ENCODE results near the gene RALGAPA2. TPM values are rescaled to one million over a fixed set of nuclear protein-coding genes. Genes with fewer than 3 reads are reported as not detected.

Gene RALGAPA2
- total RNA-seq, 2 experiments from 2014 or later = 21.8 to 22.8 TPM

DNA sequence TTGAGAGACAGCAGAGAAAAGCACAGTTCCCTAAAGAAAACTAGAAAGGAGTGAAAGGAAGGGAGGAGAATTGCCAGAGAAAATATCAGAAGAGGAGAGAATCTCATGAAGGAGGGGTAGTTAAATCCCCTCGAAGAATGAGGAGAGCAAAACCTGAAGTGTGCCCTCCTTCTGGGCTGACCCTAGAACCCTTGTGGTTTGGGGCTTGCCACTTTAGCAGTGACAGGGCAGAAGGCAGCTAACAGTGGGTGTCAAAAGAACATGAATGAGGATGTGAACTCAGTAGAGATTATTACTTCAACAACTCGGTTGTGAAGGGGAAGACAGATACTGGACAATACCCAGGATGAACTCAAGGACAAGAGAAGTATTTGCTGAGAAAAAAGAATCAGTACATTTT, 73.6 kb downstream of the RALGAPA2 start:
- H3K4me3 Mint-ChIP-seq = no peak overlapping the region
- H3K36me3 Mint-ChIP-seq (ENCODE audit: low read depth) = peaks cover 28% of the 10 kb centered on the region
- no peak for ATAC-seq
- peaks cover 18% of the 10 kb centered on the region for H3K4me1 Mint-ChIP-seq (ENCODE audit: low read depth)
- no peak for DNase-seq
- ChIA-PET CTCF (no interaction called here), POLR2A (no interaction called here)
- no peaks in the 10 kb centered on the region for H3K27me3 Mint-ChIP-seq (ENCODE audit: low read depth)
- no peaks in the 10 kb centered on the region for H3K9me3 Mint-ChIP-seq (ENCODE audit: insufficient read depth)
- peak overlapping the region; percentile 1 for H3K27ac Mint-ChIP-seq

GRCh38 chr20:20637998-20638725, 74.3 kb downstream of the RALGAPA2 start:
- no peak for DNase-seq
- H3K9me3 Mint-ChIP-seq (ENCODE audit: insufficient read depth) = no peaks in the 10 kb centered on the region
- ChIA-PET CTCF (interaction anchor here (1.2 kb wide), 1 partner anchor 34 kb away, joined by 3 read pairs; no protein-coding TSS in a partner anchor), POLR2A (no interaction called here)
- H3K27me3 Mint-ChIP-seq (ENCODE audit: low read depth) = no peaks in the 10 kb centered on the region
- peaks cover 31% of the 10 kb centered on the region for H3K36me3 Mint-ChIP-seq (ENCODE audit: low read depth)
- no peak for ATAC-seq
- H3K27ac Mint-ChIP-seq = no peak overlapping the region
- H3K4me3 Mint-ChIP-seq = no peak overlapping the region
- peaks cover 18% of the 10 kb centered on the region for H3K4me1 Mint-ChIP-seq (ENCODE audit: low read depth)

GRCh38 chr20:20635006-20635405, 77.4 kb downstream of the RALGAPA2 start:
- DNase-seq = no peak
- Mint-ChIP-seq H3K4me3 (no peak overlapping the region), H3K9me3 (ENCODE audit: insufficient read depth) (no peaks in the 10 kb centered on the region), H3K4me1 (ENCODE audit: low read depth) (peaks cover 18% of the 10 kb centered on the region), H3K36me3 (ENCODE audit: low read depth) (peaks cover 29% of the 10 kb centered on the region), H3K27me3 (ENCODE audit: low read depth) (no peaks in the 10 kb centered on the region), H3K27ac (no peak overlapping the region)
- CTCF ChIA-PET = no interaction called here
- no peak for ATAC-seq
- POLR2A ChIA-PET = no interaction called here

DNA sequence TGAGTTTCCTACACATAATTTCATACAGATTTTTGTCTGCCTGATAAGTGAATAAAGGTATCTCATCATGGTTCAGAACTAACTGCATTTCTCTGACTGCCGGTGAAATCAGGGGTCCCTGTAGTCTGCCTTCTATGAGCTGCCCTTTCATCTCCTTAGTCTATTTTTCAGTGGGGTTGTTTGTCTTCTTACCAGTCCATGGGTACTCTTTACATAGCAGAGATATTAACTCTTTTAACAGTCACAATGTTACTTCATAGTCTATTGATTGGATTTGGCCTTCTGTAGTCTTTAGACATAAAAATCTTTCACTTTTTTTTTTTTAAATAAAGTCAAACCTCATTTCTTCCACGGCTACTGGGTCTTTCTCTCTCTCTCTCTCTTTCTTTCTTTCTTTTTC, 79.8 kb downstream of the RALGAPA2 start:
- ChIA-PET CTCF (no interaction called here), POLR2A (no interaction called here)
- Mint-ChIP-seq H3K27ac (no peak overlapping the region), H3K36me3 (ENCODE audit: low read depth) (peaks cover 17% of the 10 kb centered on the region), H3K9me3 (ENCODE audit: insufficient read depth) (no peaks in the 10 kb centered on the region), H3K4me1 (ENCODE audit: low read depth) (no peaks in the 10 kb centered on the region), H3K27me3 (ENCODE audit: low read depth) (no peaks in the 10 kb centered on the region), H3K4me3 (no peak overlapping the region)
- no peak for DNase-seq
- no peak for ATAC-seq

GRCh38 chr20:20630551-20630950, 81.9 kb downstream of the RALGAPA2 start:
- peaks cover 17% of the 10 kb centered on the region for H3K36me3 Mint-ChIP-seq (ENCODE audit: low read depth)
- H3K9me3 Mint-ChIP-seq (ENCODE audit: insufficient read depth) = no peaks in the 10 kb centered on the region
- H3K4me3 Mint-ChIP-seq = no peak overlapping the region
- no peaks in the 10 kb centered on the region for H3K4me1 Mint-ChIP-seq (ENCODE audit: low read depth)
- DNase-seq = no peak
- POLR2A ChIA-PET = no interaction called here
- CTCF ChIA-PET = no interaction called here
- no peak for ATAC-seq
- H3K27ac Mint-ChIP-seq = no peak overlapping the region
- H3K27me3 Mint-ChIP-seq (ENCODE audit: low read depth) = no peaks in the 10 kb centered on the region

DNA sequence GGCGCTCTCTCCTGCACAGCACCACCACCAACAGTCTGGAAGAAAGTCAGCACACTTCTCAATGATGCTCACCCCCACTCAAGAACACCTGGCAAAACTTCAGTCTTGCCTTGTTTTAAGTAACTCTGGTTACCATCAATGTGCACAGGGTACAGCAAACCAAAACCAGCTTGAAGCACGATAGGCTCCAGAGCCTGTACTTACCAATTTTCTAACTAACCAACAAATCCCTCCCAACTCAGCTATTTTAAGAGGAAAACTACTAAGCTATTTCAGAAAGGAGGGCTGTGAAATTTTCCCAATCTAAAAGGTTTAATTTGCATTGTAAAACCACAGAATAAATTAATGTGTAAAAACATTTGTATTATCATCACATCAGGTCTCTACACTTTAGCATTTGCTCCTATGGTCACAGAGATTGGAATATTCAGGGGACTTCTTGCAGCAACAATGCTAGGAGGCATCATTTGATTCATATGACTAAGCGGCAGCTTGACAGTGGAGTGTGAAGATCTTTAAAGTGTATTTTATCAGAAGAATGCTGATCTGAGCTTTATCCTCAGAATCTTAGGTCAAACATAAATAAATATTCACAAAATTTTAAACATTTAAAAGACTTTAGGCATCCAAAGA, 82.8 kb downstream of the RALGAPA2 start:
- H3K4me3 Mint-ChIP-seq = no peak overlapping the region
- ChIA-PET CTCF (no interaction called here), POLR2A (no interaction called here)
- no peak for DNase-seq
- peaks cover 10% of the 10 kb centered on the region for H3K36me3 Mint-ChIP-seq (ENCODE audit: low read depth)
- no peaks in the 10 kb centered on the region for H3K4me1 Mint-ChIP-seq (ENCODE audit: low read depth)
- no peaks in the 10 kb centered on the region for H3K9me3 Mint-ChIP-seq (ENCODE audit: insufficient read depth)
- H3K27ac Mint-ChIP-seq = no peak overlapping the region
- H3K27me3 Mint-ChIP-seq (ENCODE audit: low read depth) = no peaks in the 10 kb centered on the region
- ATAC-seq = no peak

DNA sequence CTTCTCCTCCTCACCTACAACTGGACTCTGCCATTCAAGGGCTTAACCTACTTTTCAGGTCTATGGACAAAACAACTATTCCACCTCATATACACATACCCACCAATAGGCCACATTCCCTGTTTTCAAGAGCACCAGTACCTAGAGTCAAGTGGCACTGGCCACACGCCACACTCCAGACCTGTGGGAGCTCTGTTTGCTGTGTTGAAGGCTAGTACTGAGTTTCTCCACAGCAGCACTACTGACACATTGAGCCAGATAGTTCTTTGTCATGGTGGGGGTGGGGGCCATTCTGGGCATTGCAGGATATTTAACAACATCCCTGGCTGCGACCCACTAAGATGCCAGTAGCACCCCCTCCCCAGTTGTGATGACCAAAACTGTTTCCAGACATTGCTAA, 84.1 kb downstream of the RALGAPA2 start:
- ChIA-PET POLR2A (no interaction called here), CTCF (no interaction called here)
- DNase-seq (no peak), ATAC-seq (no peak)
- no peak overlapping the region for H3K27ac Mint-ChIP-seq
- H3K4me3 Mint-ChIP-seq = no peak overlapping the region
- no peaks in the 10 kb centered on the region for H3K4me1 Mint-ChIP-seq (ENCODE audit: low read depth)
- no peaks in the 10 kb centered on the region for H3K9me3 Mint-ChIP-seq (ENCODE audit: insufficient read depth)
- H3K36me3 Mint-ChIP-seq (ENCODE audit: low read depth) = peaks cover 4% of the 10 kb centered on the region
- no peaks in the 10 kb centered on the region for H3K27me3 Mint-ChIP-seq (ENCODE audit: low read depth)

DNA sequence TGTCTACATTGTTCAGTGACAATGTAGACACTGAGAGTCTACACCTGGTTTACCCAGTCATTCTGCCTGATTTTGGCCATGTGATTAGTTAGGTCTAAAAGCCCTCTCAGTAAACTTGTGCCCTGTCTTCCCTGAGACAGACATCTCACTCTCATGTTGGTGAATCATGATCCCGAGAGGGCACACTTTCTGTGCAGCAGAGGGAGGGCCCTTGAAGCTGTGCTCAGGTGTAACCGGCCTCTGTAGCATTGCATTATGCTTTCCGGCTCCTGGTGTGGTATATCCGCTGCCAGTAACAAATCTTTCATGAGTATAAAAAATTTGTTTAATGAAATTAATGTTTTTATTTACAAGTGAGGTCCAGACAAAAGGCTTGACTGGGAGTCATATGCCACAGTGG, 85.0 kb downstream of the RALGAPA2 start:
- Mint-ChIP-seq H3K4me3 (no peak overlapping the region), H3K36me3 (ENCODE audit: low read depth) (peaks cover 3% of the 10 kb centered on the region), H3K9me3 (ENCODE audit: insufficient read depth) (no peaks in the 10 kb centered on the region), H3K4me1 (ENCODE audit: low read depth) (no peaks in the 10 kb centered on the region), H3K27me3 (ENCODE audit: low read depth) (no peaks in the 10 kb centered on the region), H3K27ac (no peak overlapping the region)
- ATAC-seq = no peak
- ChIA-PET CTCF (no interaction called here), POLR2A (no interaction called here)
- no peak for DNase-seq

DNA sequence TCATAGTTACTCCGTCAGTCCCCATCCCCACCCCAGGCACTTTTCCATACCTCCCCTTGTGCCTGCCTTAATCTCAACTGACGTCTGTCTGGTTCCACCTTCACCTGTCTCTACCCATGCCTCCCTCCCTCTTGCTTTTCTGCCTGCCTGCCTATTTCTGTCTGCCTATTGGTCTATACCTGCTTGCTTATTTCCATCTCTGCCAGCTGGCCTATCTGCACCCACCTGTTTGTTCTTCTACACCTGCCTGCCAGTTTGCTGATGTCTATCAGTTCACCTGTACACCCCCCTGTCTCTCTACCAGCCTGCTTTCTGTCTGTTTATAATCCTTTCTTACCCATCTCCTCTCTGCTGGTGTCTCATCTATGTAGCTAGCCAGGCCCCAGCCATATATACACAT, 87.5 kb downstream of the RALGAPA2 start:
- CTCF ChIA-PET = interaction anchor here (0.6 kb wide), 1 partner anchor 907 kb away, joined by 3 read pairs; no protein-coding TSS in a partner anchor

GRCh38 chr20:20621195-20621594, 91.2 kb downstream of the RALGAPA2 start:
- no peaks in the 10 kb centered on the region for H3K27me3 Mint-ChIP-seq (ENCODE audit: low read depth)
- DNase-seq = no peak
- H3K27ac Mint-ChIP-seq = no peak overlapping the region
- H3K4me1 Mint-ChIP-seq (ENCODE audit: low read depth) = no peaks in the 10 kb centered on the region
- CTCF ChIA-PET = no interaction called here
- H3K4me3 Mint-ChIP-seq = no peak overlapping the region
- H3K36me3 Mint-ChIP-seq (ENCODE audit: low read depth) = no peaks in the 10 kb centered on the region
- no peaks in the 10 kb centered on the region for H3K9me3 Mint-ChIP-seq (ENCODE audit: insufficient read depth)
- ATAC-seq = no peak
- POLR2A ChIA-PET = no interaction called here

More for the DNA sequence above, 87.5 kb downstream of the RALGAPA2 start:
- H3K9me3 Mint-ChIP-seq (ENCODE audit: insufficient read depth) = no peaks in the 10 kb centered on the region
- H3K27ac Mint-ChIP-seq = no peak overlapping the region
- ATAC-seq (no peak), DNase-seq (no peak)
- POLR2A ChIA-PET = no interaction called here
- no peaks in the 10 kb centered on the region for H3K27me3 Mint-ChIP-seq (ENCODE audit: low read depth)
- no peaks in the 10 kb centered on the region for H3K4me1 Mint-ChIP-seq (ENCODE audit: low read depth)
- H3K36me3 Mint-ChIP-seq (ENCODE audit: low read depth) = no peaks in the 10 kb centered on the region
- H3K4me3 Mint-ChIP-seq = no peak overlapping the region

GRCh38 chr20:20614391-20614790, 98.1 kb downstream of the RALGAPA2 start:
- ATAC-seq (no peak), DNase-seq (no peak)
- Mint-ChIP-seq H3K27ac (no peak overlapping the region), H3K4me1 (ENCODE audit: low read depth) (no peaks in the 10 kb centered on the region), H3K9me3 (ENCODE audit: insufficient read depth) (no peaks in the 10 kb centered on the region), H3K27me3 (ENCODE audit: low read depth) (no peaks in the 10 kb centered on the region), H3K4me3 (no peak overlapping the region), H3K36me3 (ENCODE audit: low read depth) (peaks cover 11% of the 10 kb centered on the region)
- POLR2A ChIA-PET = no interaction called here
- CTCF ChIA-PET = no interaction called here

- Mint-ChIP-seq H3K9me3 (ENCODE audit: insufficient read depth) (no peaks in the 10 kb centered on the region), H3K36me3 (ENCODE audit: low read depth) (peaks cover 11% of the 10 kb centered on the region), H3K4me1 (ENCODE audit: low read depth) (no peaks in the 10 kb centered on the region), H3K4me3 (no peak overlapping the region), H3K27ac (no peak overlapping the region), H3K27me3 (ENCODE audit: low read depth) (no peaks in the 10 kb centered on the region)
- CTCF ChIA-PET = no interaction called here
- POLR2A ChIA-PET = no interaction called here
- DNase-seq (no peak), ATAC-seq (no peak)
Measured at GRCh38 chr20:20612251-20612650, 100.2 kb downstream of the RALGAPA2 start.

DNA sequence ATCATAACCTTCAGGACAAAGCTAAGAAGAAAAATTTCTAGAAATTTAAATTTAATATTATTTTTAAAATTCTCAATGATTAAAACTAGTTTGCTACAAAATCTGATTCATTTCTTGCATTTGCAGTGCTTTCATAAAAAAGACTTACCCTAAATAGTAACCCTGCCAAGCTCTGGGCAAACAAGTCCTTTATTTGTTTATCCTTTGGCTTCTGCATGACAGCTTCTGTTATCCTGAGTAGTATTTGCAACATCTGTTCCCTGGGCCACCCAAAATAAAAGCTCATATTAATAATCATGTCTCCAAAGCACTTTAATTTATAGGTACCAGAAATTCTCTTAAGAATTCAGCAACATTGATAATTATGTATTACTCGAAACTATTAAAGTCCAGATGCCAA, 101.3 kb downstream of the RALGAPA2 start:
- CTCF ChIA-PET = interaction anchor here (0.8 to 0.9 kb wide), 3 partner anchors 15 to 226 kb away, joined by 3 to 4 read pairs (median 3); no protein-coding TSS in a partner anchor
- no peak for ATAC-seq

More for the DNA sequence above, 101.3 kb downstream of the RALGAPA2 start:
- Mint-ChIP-seq H3K4me3 (no peak overlapping the region), H3K36me3 (ENCODE audit: low read depth) (peaks cover 11% of the 10 kb centered on the region), H3K27me3 (ENCODE audit: low read depth) (no peaks in the 10 kb centered on the region), H3K9me3 (ENCODE audit: insufficient read depth) (no peaks in the 10 kb centered on the region), H3K27ac (no peak overlapping the region), H3K4me1 (ENCODE audit: low read depth) (no peaks in the 10 kb centered on the region)
- POLR2A ChIA-PET = no interaction called here
- no peak for DNase-seq
